Activated CD8-positive, alpha-beta T cell treated with anti-CD3 and anti-CD28 coated beads for 36 hours (primary cell): ENCODE measurements around the gene TEX14. TPM values are rescaled to one million over a fixed set of nuclear protein-coding genes. Genes with fewer than 3 reads are reported as not detected.

Source experiments
- ATAC-seq: fragments of 200-7000 bp; cut with Tn5 transposase; one replicate; pipeline ENCODE4 v1.10.0; 2021; ENCODE audit warnings: mild to moderate bottlenecking, moderate library complexity
- CTCF ChIA-PET: fragments of 350-600 bp; sonication (Branson Sonifier 250); formaldehyde crosslinking; loops from one replicate; lab custom pipeline; 2021; ENCODE audit warnings: antibody characterized with exemption; lab: Charles Lee
- POLR2A ChIA-PET: fragments of 350-600 bp; sonication (Branson Sonifier 250); formaldehyde crosslinking; loops from one replicate; lab custom pipeline; 2021; ENCODE audit warnings: antibody characterized with exemption; lab: Charles Lee
- DNase-seq: peaks from one replicate; pipeline ENCODE4 v3.0.0-alpha.2; 2020
- H3K27ac Mint-ChIP-seq: one replicate; pipeline ENCODE4 v1.8.0; 2021; ENCODE audit warnings: mild to moderate bottlenecking, mixed read lengths
- H3K27me3 Mint-ChIP-seq: one replicate; pipeline ENCODE4 v1.8.0; 2021; ENCODE audit warnings: mixed read lengths
- H3K36me3 Mint-ChIP-seq: one replicate; pipeline ENCODE4 v1.8.0; 2021; ENCODE audit warnings: low read depth, mixed read lengths
- H3K4me1 Mint-ChIP-seq: one replicate; pipeline ENCODE4 v1.8.0; 2021; ENCODE audit warnings: low read depth, mixed read lengths
- H3K4me3 Mint-ChIP-seq: one replicate; pipeline ENCODE4 v1.8.0; 2021; ENCODE audit warnings: mild to moderate bottlenecking, moderate library complexity, mixed read lengths
- H3K9me3 Mint-ChIP-seq: one replicate; pipeline ENCODE4 v1.8.0; 2021; ENCODE audit warnings: mixed read lengths
- CTCF ChIP-seq: fragments of 200-600 bp; IDR thresholded peaks from one replicate; pipeline ENCODE4 v1.8.0; 2022; ENCODE audit warnings: antibody characterized with exemption, mild to moderate bottlenecking
- intact Hi-C: fragments of 100-400 bp; cut with micrococcal nuclease; formaldehyde crosslinking; loops from one replicate; pipeline ENCODE4 v1.10.0; 2022
- total RNA-seq, 2 experiments: library from RNA; stranded (reverse); gene quantifications; one replicate each; pipeline ENCODE4 v1.2.3, GENCODE V29; 2021

TEX14 gene
- total RNA-seq, 2 experiments from 2014 or later: 0.23 to 0.31 TPM

- no peak for ATAC-seq
- Mint-ChIP-seq H3K4me3 (peak overlapping the region; percentile 91), H3K4me1 (peaks cover 39% of the 10 kb centered on the region)
Measured at GRCh38 chr17:58517378-58517927, 174.4 kb downstream of the TEX14 start.

GRCh38 chr17:58516644-58517377 lies 175.0 kb downstream of the TEX14 start:
- Mint-ChIP-seq H3K36me3 (peaks cover 20% of the 10 kb centered on the region), H3K9me3 (no peaks in the 10 kb centered on the region), H3K4me1 (peaks cover 43% of the 10 kb centered on the region), H3K4me3 (peak overlapping the region; percentile 91), H3K27me3 (no peaks in the 10 kb centered on the region), H3K27ac (peak overlapping the region; percentile 76)
- CTCF ChIA-PET: interaction anchor here (1.5 to 2.7 kb wide), 2 partner anchors 29 to 212 kb away, joined by 3 to 9 read pairs; partner anchors contain the start of gene HSF5
- ATAC-seq (no peak), DNase-seq (no peak)
- POLR2A ChIA-PET: interaction anchor here (0.6 to 5.4 kb wide), 12 partner anchors 13 to 181 kb away, joined by 3 to 74 read pairs (median 4); partner anchors contain the start of genes HSF5 and RAD51C
- intact Hi-C loops: loop anchor here (10.0 kb wide), 1 partner anchor 488 kb away; no protein-coding TSS in a partner anchor
- no peak for TF ChIP-seq CTCF

More at GRCh38 chr17:58517378-58517927, 174.4 kb downstream of the TEX14 start:
- TF ChIP-seq CTCF: no peak
- ChIA-PET POLR2A (interaction anchor here (0.6 to 4.4 kb wide), 6 partner anchors 14 to 184 kb away, joined by 3 to 74 read pairs (median 6); partner anchors contain the start of genes HSF5 and RAD51C), CTCF (interaction anchor here (1.8 to 3.0 kb wide), 4 partner anchors 11 to 486 kb away, joined by 9 to 35 read pairs (median 12); no protein-coding TSS in a partner anchor)
- H3K36me3 Mint-ChIP-seq: peaks cover 13% of the 10 kb centered on the region
- no peaks in the 10 kb centered on the region for H3K9me3 Mint-ChIP-seq
- H3K27ac Mint-ChIP-seq: peak overlapping the region; percentile 76
- H3K27me3 Mint-ChIP-seq: no peaks in the 10 kb centered on the region
- intact Hi-C loops: loop anchor here (10.0 kb wide), 1 partner anchor 487 kb away; no protein-coding TSS in a partner anchor
- no peak for DNase-seq

- intact Hi-C loops: loop anchor here (10.0 kb wide), 1 partner anchor 490 kb away; no protein-coding TSS in a partner anchor
- peak overlapping the region; percentile 70 for H3K27ac Mint-ChIP-seq
- peaks cover 32% of the 10 kb centered on the region for H3K36me3 Mint-ChIP-seq
- H3K4me3 Mint-ChIP-seq: peak overlapping the region; percentile 68
- ATAC-seq: no peak
- POLR2A ChIA-PET: interaction anchor here (0.9 to 5.4 kb wide), 9 partner anchors 12 to 177 kb away, joined by 3 to 68 read pairs (median 4); partner anchors contain the start of gene HSF5
- no peaks in the 10 kb centered on the region for H3K9me3 Mint-ChIP-seq
- H3K27me3 Mint-ChIP-seq: no peaks in the 10 kb centered on the region
- CTCF ChIA-PET: interaction anchor here (1.0 to 2.7 kb wide), 6 partner anchors 24 to 211 kb away, joined by 3 to 9 read pairs (median 4); partner anchors contain the start of genes HSF5, RAD51C, RNF43 and TEX14
- peaks cover 49% of the 10 kb centered on the region for H3K4me1 Mint-ChIP-seq
- no peak for DNase-seq
- TF ChIP-seq CTCF: no peak
Measured at GRCh38 chr17:58515286-58515685, 176.6 kb downstream of the TEX14 start.

- Mint-ChIP-seq H3K36me3 (peaks cover 37% of the 10 kb centered on the region), H3K27me3 (no peaks in the 10 kb centered on the region), H3K27ac (peak overlapping the region; percentile 70), H3K4me3 (peak overlapping the region; percentile 68), H3K9me3 (no peaks in the 10 kb centered on the region), H3K4me1 (peaks cover 50% of the 10 kb centered on the region)
- TF ChIP-seq CTCF: no peak
- ATAC-seq (no peak), DNase-seq (no peak)
- intact Hi-C loops: loop anchor here (10.0 kb wide), 1 partner anchor 490 kb away; no protein-coding TSS in a partner anchor
- ChIA-PET CTCF (interaction anchor here (1.0 to 2.7 kb wide), 4 partner anchors 27 to 197 kb away, joined by 3 to 9 read pairs (median 4); partner anchors contain the start of genes HSF5, RAD51C, RNF43 and TEX14), POLR2A (interaction anchor here (0.9 to 5.4 kb wide), 9 partner anchors 11 to 176 kb away, joined by 3 to 68 read pairs (median 5); partner anchors contain the start of gene HSF5)
Measured at GRCh38 chr17:58514770-58515157, 177.1 kb downstream of the TEX14 start.
